ENCODE measurements around the gene SKA1. TPM values are rescaled to one million over a fixed set of nuclear protein-coding genes. Genes with fewer than 3 reads are reported as not detected.
A peak's percentile ranks its signal among the peaks of the same experiment; 100 is the strongest.
"Not testable (repeated sequence)": the region's sequence is repeated elsewhere in the genome, so short reads cannot be mapped to it uniquely, and the experiment has no call there.

SKA1 gene
- total and polyA plus RNA-seq, 2 of the 13 experiments (the other 11 are each of a cell fraction or from before 2014, with no cell fraction given): 5.3 to 21.3 TPM

GRCh38 chr18:50404752-50405581, 30.1 kb downstream of the SKA1 start (continued):
- TF ChIP-seq ATF1 (CRISPR knock-in tag; IDR thresholded peaks at IDR 0.05) (peak; percentile 18; the same call in 1 of the 2 replicates), CREM (IDR thresholded peaks at IDR 0.05) (peak; percentile 63; the same call in 1 of the 2 replicates), ZNF781 (CRISPR knock-in tag; IDR thresholded peaks at IDR 0.05; ENCODE audit: borderline replicate concordance, not compliant biosample characterization) (peak; percentile 56), RFXAP (CRISPR knock-in tag; IDR thresholded peaks at IDR 0.05; ENCODE audit: borderline replicate concordance) (0 out of 2 replicates have a peak, but pooled peaks have one; percentile 38), ZNF318 (CRISPR knock-in tag; IDR thresholded peaks at IDR 0.05) (0 out of 2 replicates have a peak, but pooled peaks have one; percentile 35), ONECUT2 (CRISPR knock-in tag; IDR thresholded peaks at IDR 0.05) (peak; percentile 75), ZNF609 (CRISPR knock-in tag; IDR thresholded peaks at IDR 0.05; ENCODE audit: borderline replicate concordance) (peak; percentile 94), ZBTB7B (CRISPR knock-in tag; IDR thresholded peaks at IDR 0.05) (peak; percentile 58; the same call in 1 of the 2 replicates), RXRB (CRISPR knock-in tag; IDR thresholded peaks at IDR 0.05; ENCODE audit: borderline replicate concordance) (peak; percentile 66; the same call in 1 of the 2 replicates)
- TF ChIP-seq CREM (CRISPR knock-in tag; IDR thresholded peaks at IDR 0.05): not testable (repeated sequence)
- TF ChIP-seq, protein P1, sequence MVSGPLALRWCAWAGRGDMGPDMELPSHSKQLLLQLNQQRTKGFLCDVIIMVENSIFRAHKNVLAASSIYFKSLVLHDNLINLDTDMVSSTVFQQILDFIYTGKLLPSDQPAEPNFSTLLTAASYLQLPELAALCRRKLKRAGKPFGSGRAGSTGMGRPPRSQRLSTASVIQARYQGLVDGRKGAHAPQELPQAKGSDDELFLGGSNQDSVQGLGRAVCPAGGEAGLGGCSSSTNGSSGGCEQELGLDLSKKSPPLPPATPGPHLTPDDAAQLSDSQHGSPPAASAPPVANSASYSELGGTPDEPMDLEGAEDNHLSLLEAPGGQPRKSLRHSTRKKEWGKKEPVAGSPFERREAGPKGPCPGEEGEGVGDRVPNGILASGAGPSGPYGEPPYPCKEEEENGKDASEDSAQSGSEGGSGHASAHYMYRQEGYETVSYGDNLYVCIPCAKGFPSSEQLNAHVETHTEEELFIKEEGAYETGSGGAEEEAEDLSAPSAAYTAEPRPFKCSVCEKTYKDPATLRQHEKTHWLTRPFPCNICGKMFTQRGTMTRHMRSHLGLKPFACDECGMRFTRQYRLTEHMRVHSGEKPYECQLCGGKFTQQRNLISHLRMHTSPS (CRISPR knock-in tag; IDR thresholded peaks at IDR 0.05; ENCODE audit: low read depth): 0 out of 2 replicates have a peak, but pooled peaks have one; percentile 38
